ENCODE measurements around the gene NDUFAF7.
A peak's percentile ranks its signal among the peaks of the same experiment; 100 is the strongest.
"Not testable (repeated sequence)": the region's sequence is repeated elsewhere in the genome, so short reads cannot be mapped to it uniquely, and the experiment has no call there.

The NDUFAF7 gene

DNA sequence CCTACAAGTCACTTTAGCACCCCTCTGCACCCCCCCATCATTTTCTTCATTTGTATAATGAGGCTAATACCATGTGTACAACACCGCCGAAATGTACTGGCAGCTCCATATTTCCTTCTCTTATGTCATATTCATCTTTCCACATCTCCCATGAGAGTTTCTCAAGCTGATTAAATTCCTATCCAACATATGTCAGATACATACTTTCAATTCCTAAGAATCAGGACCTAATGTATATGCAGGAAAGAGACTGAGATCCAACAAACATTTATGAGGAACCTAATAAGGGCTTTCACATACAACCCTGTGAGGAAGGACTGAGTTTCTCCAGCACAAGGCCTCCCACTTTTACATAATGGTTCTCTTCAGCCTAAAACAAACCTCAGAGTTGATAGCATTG lies 51.3 kb downstream of the NDUFAF7 start:
- DNase-seq (ENCODE audit: low spot score) = no peak

DNA sequence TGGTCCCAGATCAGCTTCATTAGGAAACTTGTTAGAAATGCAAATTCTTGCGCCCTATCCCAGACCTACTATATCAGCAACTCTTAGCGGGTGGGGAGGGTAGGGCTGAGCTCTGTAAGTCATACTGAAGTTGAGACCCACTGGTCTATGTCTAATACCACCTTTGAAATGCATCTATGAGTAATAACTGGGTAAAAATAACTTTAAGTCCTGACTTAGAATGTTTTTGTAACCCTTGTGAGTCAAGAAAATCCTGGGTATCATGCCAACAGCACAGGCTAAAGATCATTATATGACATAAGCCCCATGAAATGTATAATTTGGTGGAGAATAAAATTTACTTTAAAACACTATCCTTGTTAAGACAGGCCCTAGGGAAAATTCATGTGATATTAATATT lies 51.7 kb downstream of the NDUFAF7 start:
- DNase-seq (ENCODE audit: low spot score) = no peak

DNA sequence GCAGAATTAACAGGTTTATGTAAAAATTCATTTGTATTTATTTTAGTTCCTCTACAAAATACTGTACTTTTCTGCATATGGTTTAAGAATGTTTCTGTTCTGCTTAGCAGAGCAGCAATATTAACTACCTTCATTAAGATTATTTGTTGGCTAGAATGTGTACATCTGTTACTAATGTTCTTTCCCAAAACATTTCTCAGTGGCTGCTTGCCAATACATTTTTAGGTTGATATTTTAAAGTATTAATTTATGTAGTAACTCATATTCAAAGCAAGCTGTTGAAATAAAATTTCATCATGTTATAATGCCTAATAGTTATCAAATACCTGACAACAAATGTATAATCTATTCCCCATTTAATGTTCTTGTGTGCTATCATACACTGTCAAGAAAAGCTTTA lies 52.9 kb downstream of the NDUFAF7 start:
- no peak for DNase-seq (ENCODE audit: low spot score)

DNA sequence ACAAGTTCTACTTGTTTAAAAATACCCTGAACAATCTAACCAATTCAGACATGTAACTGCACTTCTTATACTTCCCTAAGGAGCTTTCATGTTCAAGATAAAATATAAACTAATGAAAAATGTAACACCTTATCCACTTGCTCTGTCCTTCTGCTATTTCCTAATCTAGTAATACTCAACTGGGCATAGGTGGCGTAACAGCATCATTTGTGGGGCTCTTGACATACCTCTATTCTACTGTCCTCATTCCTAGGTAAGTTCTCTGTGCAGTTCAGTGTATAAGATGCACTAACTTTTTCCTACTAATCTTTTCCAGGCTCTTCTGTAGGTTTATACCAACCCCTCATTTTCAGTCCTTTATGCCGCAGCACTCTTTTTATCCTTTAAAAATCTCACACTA lies 56.5 kb downstream of the NDUFAF7 start:
- peak; percentile 18 for DNase-seq (ENCODE audit: low spot score)

DNA sequence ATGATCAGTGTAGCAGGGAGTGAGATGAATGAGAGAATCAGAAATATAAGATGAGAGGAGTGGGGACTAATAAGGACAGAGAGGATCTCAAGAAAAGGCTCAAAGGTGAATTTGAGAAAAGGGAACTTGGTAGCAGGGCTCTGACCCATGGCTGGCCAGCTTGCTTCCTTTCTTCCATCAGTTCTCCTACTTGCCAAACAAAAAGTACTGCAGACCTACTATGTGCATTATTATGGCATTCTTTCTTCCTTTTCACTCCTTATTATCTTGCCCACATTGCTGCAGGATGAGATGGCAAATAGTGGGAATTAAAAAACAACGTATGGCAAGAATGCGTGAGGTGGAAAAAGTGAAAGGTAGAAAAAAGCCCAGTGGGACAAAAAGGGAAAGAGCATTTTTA lies 60.2 kb downstream of the NDUFAF7 start:
- no peak for DNase-seq (ENCODE audit: low spot score)

DNA sequence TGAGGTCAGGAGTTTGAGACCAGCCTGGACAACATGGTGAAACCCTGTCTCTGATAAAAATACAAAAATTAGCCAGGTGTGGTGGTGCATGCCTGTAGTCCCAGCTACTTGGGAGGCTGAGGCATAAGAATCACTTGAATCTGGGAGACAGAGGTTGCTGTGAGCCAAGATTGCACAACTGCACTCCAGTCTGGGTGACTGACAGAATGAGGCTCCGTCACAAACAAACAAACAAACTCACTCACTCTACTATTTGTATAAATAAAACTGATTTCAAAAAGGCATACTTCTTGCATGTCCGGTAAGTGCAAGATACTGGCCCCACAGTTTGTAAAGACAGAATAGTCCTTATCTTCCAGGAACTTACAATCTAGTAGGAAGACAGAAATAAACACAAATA lies 63.4 kb downstream of the NDUFAF7 start:
- DNase-seq (ENCODE audit: low spot score) = not testable (repeated sequence)

DNA sequence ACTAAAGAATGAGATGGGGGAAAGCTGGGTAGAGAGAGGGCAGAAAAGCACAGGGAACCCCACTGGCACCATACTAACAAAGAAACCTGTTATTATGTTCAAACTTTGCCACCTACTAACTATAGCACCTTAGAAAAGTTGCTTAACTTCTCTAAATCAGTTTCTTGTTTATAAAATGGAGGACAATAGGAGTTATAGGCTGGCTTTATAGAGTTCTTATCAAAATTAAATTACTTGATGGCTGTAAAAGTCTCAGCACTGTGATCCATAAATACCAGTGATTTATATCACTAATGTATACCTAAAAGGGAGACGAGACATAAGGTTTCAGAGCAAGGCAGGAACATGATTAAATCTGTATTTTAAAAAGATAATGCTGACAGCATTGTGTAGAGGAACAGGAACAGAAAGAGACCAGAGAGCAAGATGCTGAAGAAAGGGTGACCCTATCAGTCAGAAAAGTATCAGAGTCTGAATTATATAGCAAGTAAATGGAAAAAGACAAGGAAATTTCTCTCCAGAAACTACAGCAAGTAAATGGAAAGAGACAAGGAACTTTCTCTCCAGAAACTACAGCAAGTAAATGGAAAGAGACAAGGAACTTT lies 64.1 kb downstream of the NDUFAF7 start:
- no peak for DNase-seq (ENCODE audit: low spot score)

DNA sequence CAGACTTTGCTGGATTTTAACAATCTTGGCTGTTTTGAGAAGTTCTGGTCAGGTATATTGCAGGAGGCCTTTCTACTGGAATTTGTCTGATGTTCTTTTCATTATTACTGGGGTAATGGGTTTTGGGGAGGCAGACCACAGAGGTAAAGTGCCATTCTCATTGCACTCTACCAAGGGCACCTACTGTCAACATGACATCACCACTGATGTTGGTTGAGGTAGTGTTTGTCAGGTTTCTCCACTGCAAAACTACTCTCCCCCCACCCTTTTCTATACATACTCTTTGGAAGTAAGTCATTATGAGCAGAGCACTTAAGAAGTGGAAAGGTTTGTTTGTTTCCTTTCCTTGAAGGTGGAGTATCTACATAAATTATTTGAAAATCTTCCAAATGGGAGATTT lies 66.2 kb downstream of the NDUFAF7 start:
- no peak for DNase-seq (ENCODE audit: low spot score)

Measured in germinal center (tissue), 1 donor.